ENCODE measurements around the gene SNN. TPM values are rescaled to one million over a fixed set of nuclear protein-coding genes. Genes with fewer than 3 reads are reported as not detected.

SNN gene
- polyA plus RNA-seq, 4 donors = 6.1 to 15.7 (median 9.6) TPM

DNA sequence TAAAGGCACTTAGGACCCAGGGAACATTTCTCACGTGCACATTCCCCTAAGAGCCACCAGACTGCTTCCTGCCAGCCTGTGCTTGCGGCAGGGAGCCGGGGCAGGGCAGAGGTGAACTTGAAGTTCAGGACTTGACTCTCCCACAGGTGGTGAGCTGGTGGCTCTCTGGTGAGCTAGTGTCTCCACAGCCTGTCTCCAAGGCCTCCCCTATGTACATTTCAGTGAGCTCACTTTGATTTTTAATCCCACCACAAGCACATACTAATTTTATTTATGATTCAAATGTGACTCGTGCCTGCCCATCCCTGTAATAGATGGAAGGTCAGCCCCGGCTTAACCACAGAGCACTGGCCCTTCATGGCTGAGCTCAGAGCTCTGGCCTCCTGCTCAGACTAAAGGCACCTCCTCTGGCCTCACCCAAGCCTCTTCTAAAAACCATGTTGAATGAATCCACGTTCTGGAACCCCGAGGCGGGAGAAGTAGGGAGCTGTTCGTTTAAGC is 9.2 kb downstream of the SNN start:
- peaks cover 6 to 74% (median 18%) of the 10 kb centered on the region in 3 donors for H3K36me3 ChIP-seq (ENCODE audit: control insufficient read depth in 3 of 3, insufficient read depth in 2 of 3, low read depth in 1 of 3, low read length in 3 of 3)
- H3K4me1 ChIP-seq (ENCODE audit: control insufficient read depth in 3 of 3, insufficient read depth in 2 of 3, low read depth in 1 of 3, low read length in 2 of 3) = peaks cover 11 to 28% (median 14%) of the 10 kb centered on the region in 3 donors
- no peaks in the 10 kb centered on the region for H3K9me3 ChIP-seq (ENCODE audit: control insufficient read depth in 2 of 2, insufficient read depth in 1 of 2, low read depth in 1 of 2, low read length in 1 of 2)
- DNase-seq (peak in 1 of 2 donors; percentile 32), FAIRE-seq (no peak)
- 50 to 62% (median 61%) methylated on average over 9 of the region's 9 CpGs for WGBS, 3 donors
- peak overlapping the region in 2 of 3 donors; percentile 38 to 52 for H3K27ac ChIP-seq (ENCODE audit: low read depth in 1 of 3, low read length in 2 of 3)
- no peak overlapping the region for H3K4me3 ChIP-seq (ENCODE audit: low read depth in 1 of 3, low read length in 3 of 3)
- H3K27me3 ChIP-seq (ENCODE audit: control insufficient read depth in 3 of 3, insufficient read depth in 3 of 3, low read length in 3 of 3) = no peaks in the 10 kb centered on the region

DNA sequence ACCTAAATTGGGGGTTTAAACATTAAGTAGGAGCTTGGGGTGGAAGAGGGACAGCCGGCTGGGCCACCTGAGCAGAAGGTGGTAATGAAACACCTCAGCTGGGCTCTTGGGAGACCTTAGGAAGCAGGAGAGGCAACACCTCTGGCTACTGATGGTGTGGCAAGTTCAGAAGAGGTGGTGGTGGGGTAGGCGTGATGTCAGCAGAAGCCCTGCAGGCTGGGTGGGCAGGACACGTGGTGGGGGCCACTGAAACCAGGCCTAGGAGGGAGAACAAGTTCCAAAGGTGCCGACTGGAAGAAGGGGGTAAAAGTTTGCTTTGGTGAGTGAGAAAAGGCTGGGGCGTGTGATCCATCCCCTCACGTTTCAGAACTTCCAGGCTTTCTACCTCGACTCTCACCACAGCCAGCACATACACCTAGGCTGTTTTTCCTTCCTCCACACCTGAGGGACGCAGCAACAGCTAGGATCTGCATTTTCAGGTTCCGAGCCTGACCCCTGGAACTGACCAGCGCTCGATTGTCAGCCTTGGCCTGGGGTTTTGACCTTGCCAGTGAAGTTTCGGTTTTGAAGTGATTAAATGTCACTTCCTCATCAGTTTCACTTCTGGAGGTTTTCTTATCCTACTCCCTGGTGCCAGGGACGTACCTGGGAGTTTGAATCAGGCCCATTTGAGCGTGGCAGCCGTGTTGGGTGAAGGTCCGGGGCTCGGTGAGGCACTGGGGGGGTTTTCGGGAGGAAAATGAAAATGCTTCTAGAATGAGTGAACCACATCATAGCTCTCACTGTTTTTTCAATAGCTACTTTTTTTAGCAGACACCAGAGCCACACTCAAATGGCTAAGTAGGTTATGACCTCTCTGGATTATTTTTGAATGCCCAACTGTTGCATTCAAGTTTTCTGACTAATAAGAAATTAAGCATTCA is 10.0 kb downstream of the SNN start:
- DNase-seq (peak in 1 of 2 donors; percentile 66), FAIRE-seq (no peak)
- 44 to 63% (median 46%) methylated on average over 18 of the region's 18 CpGs for whole genome bisulfite sequencing, 3 donors
- Histone ChIP-seq H3K27me3 (ENCODE audit: control insufficient read depth in 3 of 3, insufficient read depth in 3 of 3, low read length in 3 of 3) (no peaks in the 10 kb centered on the region), H3K36me3 (ENCODE audit: control insufficient read depth in 3 of 3, insufficient read depth in 2 of 3, low read depth in 1 of 3, low read length in 3 of 3) (peaks cover 8 to 77% (median 18%) of the 10 kb centered on the region in 3 donors), H3K4me1 (ENCODE audit: control insufficient read depth in 3 of 3, insufficient read depth in 2 of 3, low read depth in 1 of 3, low read length in 2 of 3) (peaks cover 11 to 29% (median 12%) of the 10 kb centered on the region in 3 donors), H3K9me3 (ENCODE audit: control insufficient read depth in 2 of 2, insufficient read depth in 1 of 2, low read depth in 1 of 2, low read length in 1 of 2) (no peaks in the 10 kb centered on the region), H3K27ac (ENCODE audit: low read depth in 1 of 3, low read length in 2 of 3) (peak overlapping the region in 2 of 3 donors; percentile 38 to 52), H3K4me3 (ENCODE audit: low read depth in 1 of 3, low read length in 3 of 3) (no peak overlapping the region)

GRCh38 chr16:11679250-11679649 is 11.0 kb downstream of the SNN start:
- FAIRE-seq (no peak), DNase-seq (no peak)
- H3K27ac ChIP-seq (ENCODE audit: low read depth in 1 of 3, low read length in 2 of 3) = no peak overlapping the region
- H3K4me1 ChIP-seq (ENCODE audit: control insufficient read depth in 3 of 3, insufficient read depth in 2 of 3, low read depth in 1 of 3, low read length in 2 of 3) = peaks cover 11 to 29% (median 11%) of the 10 kb centered on the region in 3 donors
- H3K36me3 ChIP-seq (ENCODE audit: control insufficient read depth in 3 of 3, insufficient read depth in 2 of 3, low read depth in 1 of 3, low read length in 3 of 3) = peaks cover 13 to 71% (median 18%) of the 10 kb centered on the region in 3 donors
- WGBS, 3 donors = 86 to 95% (median 89%) methylated on average over 13 of the region's 13 CpGs
- H3K9me3 ChIP-seq (ENCODE audit: control insufficient read depth in 2 of 2, insufficient read depth in 1 of 2, low read depth in 1 of 2, low read length in 1 of 2) = no peaks in the 10 kb centered on the region
- H3K4me3 ChIP-seq (ENCODE audit: low read depth in 1 of 3, low read length in 3 of 3) = no peak overlapping the region
- no peaks in the 10 kb centered on the region for H3K27me3 ChIP-seq (ENCODE audit: control insufficient read depth in 3 of 3, insufficient read depth in 3 of 3, low read length in 3 of 3)

DNA sequence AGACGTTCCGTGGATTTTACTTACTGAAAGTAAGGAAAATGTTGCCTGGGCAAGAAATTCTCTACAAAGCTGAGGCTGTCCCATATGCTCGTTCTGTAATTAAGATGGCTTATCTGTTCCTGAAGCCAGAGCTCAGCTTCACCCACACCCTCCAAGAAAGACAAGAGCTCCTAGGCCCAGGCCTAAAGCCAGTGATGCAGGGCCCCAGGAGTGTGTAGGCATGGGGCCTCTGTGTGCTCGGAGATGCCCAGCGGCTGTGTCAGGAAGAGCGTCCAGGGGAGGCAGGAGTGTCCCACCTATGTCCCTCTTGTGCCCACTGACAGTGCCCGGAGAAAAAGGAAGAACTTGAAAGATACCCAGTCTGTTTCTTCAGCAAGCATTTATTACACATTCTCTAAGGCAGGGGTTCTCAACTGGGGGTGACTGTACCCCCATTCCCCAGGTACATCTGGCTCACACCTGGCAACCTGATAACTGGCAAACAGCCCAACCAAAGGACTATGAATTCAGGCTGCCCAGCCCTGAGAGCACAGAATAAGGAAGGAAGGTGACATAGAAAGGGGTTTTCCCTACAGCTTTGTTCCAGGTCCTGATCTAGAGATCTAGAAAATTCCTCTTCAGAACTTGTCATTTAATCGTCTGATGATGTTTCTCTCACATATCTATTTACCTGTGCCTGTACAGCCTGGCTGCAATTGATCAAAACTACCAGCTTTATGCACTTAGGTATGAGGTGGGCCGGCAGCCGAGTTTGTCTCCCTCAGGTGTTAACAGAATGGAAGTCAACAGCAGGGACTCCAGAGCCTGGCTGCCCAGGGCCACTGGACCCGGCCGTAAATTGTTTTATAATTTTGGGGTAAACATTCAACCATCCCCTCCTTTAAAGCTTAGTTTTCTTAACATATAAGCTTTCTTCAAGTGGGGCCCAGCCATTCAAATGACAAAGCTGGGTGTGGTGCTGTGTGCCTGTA is 12.0 kb downstream of the SNN start:
- H3K36me3 ChIP-seq (ENCODE audit: control insufficient read depth in 3 of 3, insufficient read depth in 2 of 3, low read depth in 1 of 3, low read length in 3 of 3) = peaks cover 13 to 71% (median 25%) of the 10 kb centered on the region in 3 donors
- H3K9me3 ChIP-seq (ENCODE audit: control insufficient read depth in 2 of 2, insufficient read depth in 1 of 2, low read depth in 1 of 2, low read length in 1 of 2) = no peaks in the 10 kb centered on the region
- DNase-seq (peak in 1 of 2 donors; percentile 30), FAIRE-seq (no peak)
- no peaks in the 10 kb centered on the region for H3K27me3 ChIP-seq (ENCODE audit: control insufficient read depth in 3 of 3, insufficient read depth in 3 of 3, low read length in 3 of 3)
- H3K4me1 ChIP-seq (ENCODE audit: control insufficient read depth in 3 of 3, insufficient read depth in 2 of 3, low read depth in 1 of 3, low read length in 2 of 3) = peaks cover 4 to 20% (median 11%) of the 10 kb centered on the region in 3 donors
- no peak overlapping the region for H3K4me3 ChIP-seq (ENCODE audit: low read depth in 1 of 3, low read length in 3 of 3)
- 67 to 73% (median 69%) methylated on average over 12 of the region's 12 CpGs for WGBS, 3 donors
- peak overlapping the region in 1 of 3 donors; percentile 30 for H3K27ac ChIP-seq (ENCODE audit: low read depth in 1 of 3, low read length in 2 of 3)

GRCh38 chr16:11681556-11681955 is 13.3 kb downstream of the SNN start:
- peaks cover 4 to 13% (median 11%) of the 10 kb centered on the region in 3 donors for H3K4me1 ChIP-seq (ENCODE audit: control insufficient read depth in 3 of 3, insufficient read depth in 2 of 3, low read depth in 1 of 3, low read length in 2 of 3)
- no peak overlapping the region for H3K4me3 ChIP-seq (ENCODE audit: low read depth in 1 of 3, low read length in 3 of 3)
- no peak for FAIRE-seq
- DNase-seq = no peak
- peak overlapping the region in 1 of 3 donors; percentile 29 for H3K27ac ChIP-seq (ENCODE audit: low read depth in 1 of 3, low read length in 2 of 3)
- no peaks in the 10 kb centered on the region for H3K9me3 ChIP-seq (ENCODE audit: control insufficient read depth in 2 of 2, insufficient read depth in 1 of 2, low read depth in 1 of 2, low read length in 1 of 2)
- H3K36me3 ChIP-seq (ENCODE audit: control insufficient read depth in 3 of 3, insufficient read depth in 2 of 3, low read depth in 1 of 3, low read length in 3 of 3) = peaks cover 13 to 64% (median 22%) of the 10 kb centered on the region in 3 donors
- H3K27me3 ChIP-seq (ENCODE audit: control insufficient read depth in 3 of 3, insufficient read depth in 3 of 3, low read length in 3 of 3) = no peaks in the 10 kb centered on the region
- WGBS, 3 donors = 13 to 30% (median 30%) methylated on average over 2 of the region's 2 CpGs

- H3K27ac ChIP-seq (ENCODE audit: low read depth in 1 of 3, low read length in 2 of 3) = peak overlapping the region; percentile 1 to 42 (median 24)
- DNase-seq (peak; percentile 63 to 80), FAIRE-seq (no peak)
- 20 to 58% (median 34%) methylated on average over 12 of the region's 12 CpGs for WGBS, 3 donors
- peaks cover 4 to 13% (median 11%) of the 10 kb centered on the region in 3 donors for H3K4me1 ChIP-seq (ENCODE audit: control insufficient read depth in 3 of 3, insufficient read depth in 2 of 3, low read depth in 1 of 3, low read length in 2 of 3)
- no peaks in the 10 kb centered on the region for H3K27me3 ChIP-seq (ENCODE audit: control insufficient read depth in 3 of 3, insufficient read depth in 3 of 3, low read length in 3 of 3)
- H3K36me3 ChIP-seq (ENCODE audit: control insufficient read depth in 3 of 3, insufficient read depth in 2 of 3, low read depth in 1 of 3, low read length in 3 of 3) = peaks cover 14 to 59% (median 20%) of the 10 kb centered on the region in 3 donors
- no peaks in the 10 kb centered on the region for H3K9me3 ChIP-seq (ENCODE audit: control insufficient read depth in 2 of 2, insufficient read depth in 1 of 2, low read depth in 1 of 2, low read length in 1 of 2)
- no peak overlapping the region for H3K4me3 ChIP-seq (ENCODE audit: low read depth in 1 of 3, low read length in 3 of 3)
These were observed 13.9 kb downstream of the SNN start for GRCh38 chr16:11681976-11682654.

DNA sequence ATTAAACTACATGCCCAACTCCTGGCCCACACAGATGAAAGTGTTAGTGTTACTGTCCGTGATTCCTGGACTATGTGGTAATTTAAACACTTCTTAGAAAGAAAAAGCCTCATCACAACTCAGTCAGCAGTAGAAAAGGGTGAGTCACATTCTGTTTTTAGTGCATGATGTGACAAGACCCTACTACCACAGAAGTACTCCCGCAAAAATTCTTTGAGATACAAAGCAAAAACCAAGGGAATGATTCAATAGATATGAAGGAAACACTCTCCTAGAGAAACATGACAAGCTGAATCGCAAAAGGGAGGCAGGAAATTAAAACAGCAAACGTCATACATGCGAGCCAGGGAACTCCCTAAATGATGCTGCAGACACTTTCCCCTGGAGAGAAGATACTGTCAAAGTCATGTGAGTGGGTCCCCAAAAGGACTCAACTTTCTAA is 14.4 kb downstream of the SNN start:
- peaks cover 4 to 13% (median 11%) of the 10 kb centered on the region in 3 donors for H3K4me1 ChIP-seq (ENCODE audit: control insufficient read depth in 3 of 3, insufficient read depth in 2 of 3, low read depth in 1 of 3, low read length in 2 of 3)
- 31 to 43% (median 35%) methylated on average over 5 of the region's 5 CpGs for WGBS, 3 donors
- FAIRE-seq (no peak), DNase-seq (no peak)
- H3K27ac ChIP-seq (ENCODE audit: low read depth in 1 of 3, low read length in 2 of 3) = peak overlapping the region; percentile 1 to 42 (median 24)
- no peaks in the 10 kb centered on the region for H3K27me3 ChIP-seq (ENCODE audit: control insufficient read depth in 3 of 3, insufficient read depth in 3 of 3, low read length in 3 of 3)
- H3K36me3 ChIP-seq (ENCODE audit: control insufficient read depth in 3 of 3, insufficient read depth in 2 of 3, low read depth in 1 of 3, low read length in 3 of 3) = peaks cover 16 to 59% (median 17%) of the 10 kb centered on the region in 3 donors
- H3K9me3 ChIP-seq (ENCODE audit: control insufficient read depth in 2 of 2, insufficient read depth in 1 of 2, low read depth in 1 of 2, low read length in 1 of 2) = no peaks in the 10 kb centered on the region
- H3K4me3 ChIP-seq (ENCODE audit: low read depth in 1 of 3, low read length in 3 of 3) = no peak overlapping the region
